Subcutaneous abdominal adipose tissue (tissue), 5 donors: ENCODE data around the gene TLR1.

ENCODE experiments used
- H3K27ac ChIP-seq: one replicate; pipeline ENCODE4 v1.7.0; 2013; ENCODE audit warnings: low read depth, mild to moderate bottlenecking, inconsistent platforms, low read length, moderate library complexity
- H3K27me3 ChIP-seq, 5 donors: one replicate each; pipeline ENCODE4 v1.7.0; 2013; ENCODE audit warnings: low read length in 5 of 5, inconsistent platforms in 1 of 5; ENCODE audit not compliant: control insufficient read depth in 5 of 5, insufficient read depth in 4 of 5
- H3K36me3 ChIP-seq, 5 donors: one replicate each; pipeline ENCODE4 v1.7.0; 2013; ENCODE audit warnings: low read length in 5 of 5; ENCODE audit not compliant: control insufficient read depth in 5 of 5, insufficient read depth in 5 of 5
- H3K4me1 ChIP-seq, 5 donors: one replicate each; pipeline ENCODE4 v1.7.0; 2013; ENCODE audit warnings: low read length in 5 of 5, mild to moderate bottlenecking in 3 of 5, moderate library complexity in 1 of 5; ENCODE audit not compliant: control insufficient read depth in 5 of 5, insufficient read depth in 5 of 5
- H3K4me3 ChIP-seq, 5 donors: one replicate each; pipeline ENCODE4 v1.7.0; 2013; ENCODE audit warnings: low read length in 5 of 5, low read depth in 1 of 5
- H3K9ac ChIP-seq, 5 donors: one replicate each; pipeline ENCODE4 v1.7.0; 2013; ENCODE audit warnings: low read length in 5 of 5, mild to moderate bottlenecking in 4 of 5, moderate library complexity in 3 of 5
- H3K9me3 ChIP-seq, 5 donors: one replicate each; pipeline ENCODE4 v1.7.0; 2013; ENCODE audit warnings: low read length in 5 of 5; ENCODE audit not compliant: control insufficient read depth in 5 of 5
- donor health status: healthy.
- donor health status: healthy.
- donor health status: healthy.
- donor health status: healthy.
- donor health status: healthy.

Gene TLR1

DNA sequence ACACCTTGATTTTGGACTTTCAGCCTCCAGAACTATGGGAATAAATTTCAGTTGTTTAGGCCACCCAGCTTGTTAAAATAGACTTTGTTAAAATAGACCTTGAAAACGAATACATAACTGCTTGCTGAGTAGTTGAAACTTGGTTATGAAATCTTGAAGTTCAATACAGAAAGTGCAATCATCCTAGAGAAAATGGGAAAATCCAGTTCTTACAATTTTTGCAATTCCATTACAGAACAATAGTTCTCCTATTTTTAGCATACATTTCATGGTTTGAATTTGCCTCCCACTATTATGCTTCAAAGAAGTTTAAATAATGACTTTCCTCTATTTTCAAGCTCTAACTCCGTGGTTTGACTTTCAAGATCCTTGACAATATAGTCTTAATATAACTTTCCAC is 10.5 kb downstream of the TLR1 start:
- H3K9ac ChIP-seq, result no peak overlapping the region
- H3K27me3 ChIP-seq, result no peaks in the 10 kb centered on the region
- H3K4me1 ChIP-seq, result peaks cover 0 to 3% (median 0%) of the 10 kb centered on the region in 5 donors
- H3K9me3 ChIP-seq, result peaks cover 0 to 10% (median 0%) of the 10 kb centered on the region in 5 donors
- H3K36me3 ChIP-seq, result peaks cover 0 to 17% (median 9%) of the 10 kb centered on the region in 5 donors
- no peak overlapping the region for H3K4me3 ChIP-seq
- H3K27ac ChIP-seq, result no peak overlapping the region

DNA sequence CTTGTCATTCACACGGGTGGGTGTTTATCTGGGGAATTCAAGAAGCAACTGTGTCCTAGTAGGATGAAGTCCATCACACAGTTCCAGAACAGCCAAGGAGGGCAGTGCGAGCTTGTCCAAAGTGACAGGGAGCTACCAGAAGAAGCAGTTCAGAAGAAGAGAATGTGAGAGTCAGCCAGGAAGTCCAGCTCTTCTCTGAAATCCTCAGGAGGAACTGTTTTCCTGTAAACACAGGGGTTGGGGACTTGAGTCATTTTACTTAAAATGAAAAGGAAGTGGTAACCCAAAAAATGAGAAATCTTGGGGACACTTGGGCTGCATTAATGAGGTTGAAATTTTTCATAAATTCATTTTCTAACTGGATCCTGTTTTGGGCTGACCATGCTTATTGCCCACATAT is 13.6 kb downstream of the TLR1 start:
- H3K4me1 ChIP-seq, result peaks cover 0 to 3% (median 0%) of the 10 kb centered on the region in 5 donors
- H3K9ac ChIP-seq, result no peak overlapping the region
- peaks cover 0 to 10% (median 0%) of the 10 kb centered on the region in 5 donors for H3K9me3 ChIP-seq
- no peaks in the 10 kb centered on the region for H3K27me3 ChIP-seq
- no peak overlapping the region for H3K27ac ChIP-seq
- peaks cover 0 to 5% (median 0%) of the 10 kb centered on the region in 5 donors for H3K36me3 ChIP-seq
- no peak overlapping the region for H3K4me3 ChIP-seq

DNA sequence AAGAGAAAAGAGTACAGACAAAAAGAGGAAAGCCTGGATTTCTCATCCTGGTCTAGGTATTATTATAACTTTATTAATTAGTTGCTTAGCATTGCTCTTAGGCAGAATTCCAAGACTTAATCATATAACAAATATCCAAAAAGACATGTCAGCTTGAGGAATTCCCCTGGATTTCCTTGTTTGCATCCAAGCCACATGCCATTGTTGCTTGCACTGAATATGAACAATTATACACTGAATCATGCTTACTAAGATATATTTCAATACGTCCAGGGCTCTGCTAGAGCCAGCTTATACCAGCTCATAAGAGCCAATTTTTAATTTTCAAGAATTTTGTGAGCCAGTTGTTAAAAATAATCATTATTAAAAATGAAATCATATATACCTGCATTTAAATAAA is 16.3 kb downstream of the TLR1 start:
- Histone ChIP-seq H3K9me3 (no peaks in the 10 kb centered on the region), H3K4me1 (peaks cover 0 to 3% (median 0%) of the 10 kb centered on the region in 5 donors)

DNA sequence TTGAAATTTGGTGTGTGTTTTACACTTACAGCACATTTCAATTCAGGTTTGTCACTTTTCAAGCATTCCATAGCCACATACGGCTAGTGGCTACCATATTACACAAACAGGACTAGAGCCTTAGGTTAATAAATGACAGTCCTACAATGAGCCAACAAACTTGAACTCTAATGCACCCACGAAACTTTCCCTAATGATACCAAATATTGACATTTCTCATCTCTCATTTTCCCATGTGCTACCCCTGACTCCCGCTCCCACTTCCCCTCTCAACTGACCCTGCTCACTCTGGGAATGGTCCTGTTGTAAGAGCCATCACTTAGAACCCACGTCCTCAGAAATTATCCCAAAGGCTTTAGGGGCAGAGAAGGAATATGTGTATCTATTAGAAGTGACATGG is 16.9 kb downstream of the TLR1 start:
- Histone ChIP-seq H3K9ac (no peak overlapping the region), H3K9me3 (no peaks in the 10 kb centered on the region), H3K36me3 (no peaks in the 10 kb centered on the region), H3K4me1 (peaks cover 0 to 5% (median 0%) of the 10 kb centered on the region in 5 donors), H3K27ac (no peak overlapping the region), H3K4me3 (no peak overlapping the region), H3K27me3 (no peaks in the 10 kb centered on the region)

More for the DNA sequence above, 16.3 kb downstream of the TLR1 start:
- H3K27ac ChIP-seq, result no peak overlapping the region
- no peak overlapping the region for H3K9ac ChIP-seq
- H3K27me3 ChIP-seq, result no peaks in the 10 kb centered on the region
- H3K36me3 ChIP-seq, result no peaks in the 10 kb centered on the region
- no peak overlapping the region for H3K4me3 ChIP-seq

DNA sequence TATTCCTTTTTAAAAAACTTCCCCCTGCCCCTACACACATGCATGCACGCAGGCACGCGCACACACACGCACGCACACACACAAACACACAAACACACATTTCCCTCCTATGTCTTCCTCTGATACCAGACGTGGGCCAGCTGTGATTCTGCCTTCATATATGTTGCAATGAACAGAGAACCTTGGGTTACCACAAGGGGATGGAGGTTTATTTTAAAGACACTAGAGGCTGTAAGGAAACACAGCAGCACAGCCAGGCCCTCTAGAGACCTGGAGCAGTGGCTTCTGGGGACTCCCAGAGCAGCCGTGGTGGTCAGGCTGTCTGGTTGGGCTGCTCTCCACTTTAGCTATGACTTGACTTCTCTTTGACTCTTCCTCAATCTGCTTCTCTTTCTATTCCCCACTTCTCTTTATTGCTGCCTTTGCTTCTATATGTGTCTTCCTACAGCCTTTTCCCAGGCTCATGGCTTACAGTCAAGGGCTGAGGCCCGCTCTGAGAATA is 18.6 kb downstream of the TLR1 start:
- Histone ChIP-seq H3K9ac (no peak overlapping the region), H3K36me3 (no peaks in the 10 kb centered on the region), H3K27ac (no peak overlapping the region), H3K4me3 (no peak overlapping the region), H3K4me1 (peaks cover 0 to 4% (median 0%) of the 10 kb centered on the region in 5 donors), H3K9me3 (no peaks in the 10 kb centered on the region), H3K27me3 (no peaks in the 10 kb centered on the region)

DNA sequence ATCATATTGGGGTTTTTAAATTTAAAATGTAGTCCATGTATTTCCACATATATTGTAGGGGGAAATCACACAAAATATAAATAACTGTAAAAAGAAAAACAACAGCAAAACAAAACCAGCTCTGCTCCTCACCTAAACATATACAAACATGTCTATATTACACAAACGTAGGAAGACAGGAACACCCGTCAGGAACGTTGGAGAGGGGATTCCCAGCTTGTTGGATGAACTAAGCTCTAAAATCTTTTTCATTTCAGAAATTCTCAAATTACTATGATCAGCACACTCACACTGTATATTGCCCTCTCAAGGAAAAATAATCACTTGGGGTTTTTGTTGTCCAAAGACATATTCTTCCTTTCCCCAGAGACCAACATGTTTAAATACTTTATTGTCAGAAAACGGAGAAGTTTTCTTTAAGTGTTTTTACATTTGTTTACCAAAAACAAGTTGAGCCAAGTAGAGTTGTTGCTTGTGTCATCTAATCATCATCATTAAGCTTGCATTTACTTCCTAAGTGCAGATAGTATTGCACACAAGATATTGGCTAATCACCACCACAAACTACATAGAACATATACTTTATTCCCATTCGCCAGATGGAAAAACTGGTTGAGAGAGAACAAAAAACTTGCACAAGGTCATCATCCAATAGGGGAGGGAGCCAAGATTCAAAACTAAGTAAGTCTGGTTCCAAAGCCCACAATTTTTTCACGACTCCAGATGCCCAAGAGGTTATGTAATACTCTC is 19.4 kb downstream of the TLR1 start:
- Histone ChIP-seq H3K9me3 (no peaks in the 10 kb centered on the region), H3K27me3 (no peaks in the 10 kb centered on the region), H3K4me1 (peaks cover 0 to 4% (median 0%) of the 10 kb centered on the region in 5 donors), H3K4me3 (no peak overlapping the region), H3K36me3 (no peaks in the 10 kb centered on the region), H3K27ac (no peak overlapping the region), H3K9ac (no peak overlapping the region)

DNA sequence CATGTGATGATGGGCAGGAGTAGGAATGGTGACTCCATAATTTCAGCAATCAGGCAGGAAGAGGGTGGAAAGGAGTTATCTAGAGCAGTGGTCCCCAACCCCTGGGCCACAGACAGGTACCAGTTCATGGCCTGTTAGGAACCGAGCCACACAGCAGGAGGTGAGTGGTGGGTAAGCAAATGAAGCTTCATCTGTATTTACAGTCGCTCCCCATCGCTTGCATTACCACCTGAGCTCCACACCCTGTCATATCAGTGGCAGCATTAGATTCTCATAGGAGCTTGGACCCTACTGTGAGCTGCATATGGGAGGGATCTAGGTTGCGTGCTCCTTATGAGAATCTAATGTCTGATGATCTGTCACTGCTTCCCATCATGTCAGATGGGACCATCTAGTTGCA is 20.4 kb downstream of the TLR1 start:
- no peaks in the 10 kb centered on the region for H3K36me3 ChIP-seq

DNA sequence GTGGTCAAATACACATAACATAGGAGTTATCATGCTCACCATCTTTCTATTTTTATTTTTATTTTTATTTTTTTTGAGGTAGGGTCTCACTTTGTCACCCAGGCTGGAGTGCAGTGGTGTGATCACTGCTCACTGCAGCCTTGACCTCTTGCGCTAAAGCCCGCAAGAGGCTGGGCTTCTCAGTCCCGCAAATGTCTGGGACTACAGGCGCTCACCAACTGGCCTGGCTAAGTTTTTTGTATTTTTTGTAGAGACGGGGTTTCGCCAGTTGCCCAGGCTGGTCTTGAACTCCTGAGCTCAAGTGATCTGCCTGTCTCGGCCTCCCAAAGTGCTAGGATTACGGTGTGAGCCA is 21.5 kb downstream of the TLR1 start:
- H3K4me3 ChIP-seq, result no peak overlapping the region
- H3K4me1 ChIP-seq, result peaks cover 0 to 4% (median 0%) of the 10 kb centered on the region in 5 donors
- H3K9ac ChIP-seq, result no peak overlapping the region
- H3K9me3 ChIP-seq, result no peaks in the 10 kb centered on the region
- H3K27me3 ChIP-seq, result no peaks in the 10 kb centered on the region
- no peaks in the 10 kb centered on the region for H3K36me3 ChIP-seq
- no peak overlapping the region for H3K27ac ChIP-seq

More for the DNA sequence above, 20.4 kb downstream of the TLR1 start:
- Histone ChIP-seq H3K4me1 (peaks cover 0 to 4% (median 0%) of the 10 kb centered on the region in 5 donors), H3K27ac (no peak overlapping the region), H3K9me3 (no peaks in the 10 kb centered on the region), H3K27me3 (no peaks in the 10 kb centered on the region), H3K9ac (no peak overlapping the region), H3K4me3 (no peak overlapping the region)

DNA sequence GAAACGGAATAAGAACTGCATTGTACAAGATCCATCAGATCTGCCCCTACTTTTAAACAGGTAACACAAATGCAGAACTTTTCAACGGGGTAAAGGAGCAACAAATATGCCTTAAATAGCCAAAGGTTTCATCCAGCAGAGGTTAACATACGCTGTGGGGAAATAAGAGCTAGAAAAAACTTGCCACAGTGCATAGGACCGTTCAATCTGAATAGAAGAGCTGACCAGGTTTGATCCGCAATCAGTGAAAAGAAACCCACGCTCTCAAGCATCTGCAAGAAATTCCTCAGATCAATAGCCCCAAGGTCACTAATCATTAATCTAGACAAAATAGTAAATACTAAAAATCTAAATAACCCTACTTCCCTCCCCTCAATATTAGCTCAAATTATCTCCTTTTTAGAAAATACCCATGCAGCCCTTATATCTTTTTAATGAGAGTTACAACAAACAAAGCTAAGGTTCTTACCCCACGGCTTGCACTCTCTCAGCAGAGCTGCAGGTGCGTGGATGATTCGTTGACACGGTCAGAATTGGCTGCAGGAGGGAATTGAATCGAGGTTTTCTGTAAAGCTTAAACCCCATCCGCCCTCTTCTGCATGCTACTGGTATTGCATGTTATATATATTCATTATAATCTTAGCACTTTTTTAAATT is 22.0 kb downstream of the TLR1 start, which contains the start of gene TLR10:
Gene TLR10 (minus strand): TSS at position 539 of the 657 bp plus-strand sequence. CDS start 7,400 bp downstream, outside the sequence.
- no peak within 1 kb of the TSS for H3K4me3 ChIP-seq
- no peak within 1 kb of the TSS for H3K9ac ChIP-seq
- H3K4me1 ChIP-seq, result peaks cover 0 to 4% (median 0%) of the 10 kb centered on the region in 5 donors
- no peak within 1 kb of the TSS for H3K27ac ChIP-seq
- no peaks in the 10 kb centered on the region for H3K36me3 ChIP-seq
- no peaks in the 10 kb centered on the region for H3K9me3 ChIP-seq
- no peaks in the 10 kb centered on the region for H3K27me3 ChIP-seq

DNA sequence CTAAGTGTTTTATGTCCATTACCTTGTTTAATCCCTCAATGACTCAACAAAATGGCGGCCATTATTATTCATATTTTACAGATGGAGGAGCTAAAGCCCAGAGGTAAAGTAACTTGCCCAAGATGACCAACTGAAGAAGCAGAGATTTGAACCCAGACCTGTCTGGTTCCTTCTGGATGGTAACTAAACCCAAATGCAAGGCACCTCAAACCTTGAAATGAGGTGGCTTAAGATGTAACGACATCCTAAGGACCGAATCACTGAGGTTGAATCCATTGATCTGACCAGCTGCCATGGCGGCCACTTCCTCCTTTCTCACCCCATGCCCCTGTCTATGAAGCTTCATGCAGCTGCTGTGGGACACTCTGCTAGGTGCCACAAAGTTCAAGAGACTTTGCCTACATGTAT is 22.7 kb downstream of the TLR1 start:
- no peak overlapping the region for H3K9ac ChIP-seq
- H3K4me1 ChIP-seq, result peaks cover 0 to 4% (median 0%) of the 10 kb centered on the region in 5 donors
- no peaks in the 10 kb centered on the region for H3K27me3 ChIP-seq
- no peak overlapping the region for H3K27ac ChIP-seq
- no peaks in the 10 kb centered on the region for H3K36me3 ChIP-seq
- H3K9me3 ChIP-seq, result no peaks in the 10 kb centered on the region
- no peak overlapping the region for H3K4me3 ChIP-seq
